GM18870 (cell line): ENCODE results near the gene PNMA6F.
"Not testable (repeated sequence)": the region's sequence is repeated elsewhere in the genome, so short reads cannot be mapped to it uniquely, and the experiment has no call there.

Experiments used
- ATAC-seq: cut with Tn5 transposase; IDR thresholded peaks from one replicate; pipeline ENCODE4 v1.9.1; 2021; ENCODE audit warnings: moderate library complexity; ENCODE audit not compliant: unreplicated experiment

PNMA6F gene

GRCh38 chrX:153336121-153336894 is 14.7 kb upstream of the PNMA6F start:
- no peak for ATAC-seq

- ATAC-seq = no peak
Observed at GRCh38 chrX:153334654-153335295, 13.2 kb upstream of the PNMA6F start.

DNA sequence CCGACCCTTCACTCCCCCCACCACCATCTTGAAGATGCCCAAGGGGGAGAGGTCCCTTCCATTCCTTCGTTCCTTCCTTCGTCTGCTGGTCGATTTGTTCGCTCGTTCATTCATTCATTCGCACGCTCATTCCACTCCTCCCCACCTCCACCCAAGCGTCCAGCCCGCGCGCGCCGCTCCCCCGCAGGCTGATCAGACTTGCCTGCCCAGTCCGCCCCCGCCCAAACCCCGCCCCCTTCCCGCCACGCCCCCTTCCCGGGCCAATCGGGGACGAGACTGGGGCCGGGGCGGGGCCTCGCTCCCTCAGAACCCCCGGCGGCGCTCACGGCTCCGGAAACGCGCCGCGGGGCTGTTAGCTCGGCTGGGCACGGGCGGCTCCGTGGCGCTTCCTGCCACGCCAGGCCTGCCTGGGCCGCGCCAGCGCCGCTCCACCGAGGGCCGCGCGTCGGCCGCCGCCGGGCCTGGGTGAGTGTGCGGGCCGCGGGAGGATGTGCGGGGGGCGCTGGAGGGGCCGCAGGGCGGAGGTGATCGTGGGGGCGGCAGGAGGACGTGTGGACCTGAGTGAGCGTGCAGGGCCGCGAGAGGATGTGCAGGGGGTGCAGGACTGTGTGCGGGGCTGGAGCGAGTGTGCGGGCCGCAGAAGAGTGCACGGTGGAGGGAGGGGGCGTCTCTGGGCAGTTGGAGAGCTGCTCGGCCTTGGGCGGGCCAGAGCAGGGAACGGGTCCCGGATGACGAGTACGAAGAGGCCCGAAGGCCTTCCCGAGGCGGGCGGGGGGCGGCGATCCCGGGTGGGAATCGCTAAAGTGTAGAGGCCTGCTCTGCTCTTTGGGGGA is 12.5 kb upstream of the PNMA6F start, which contains the start of gene ZNF275:
Gene ZNF275 (plus strand): TSS at position 333 of the 833 bp plus-strand sequence. CDS start 2,527 bp downstream, outside the sequence.
- ATAC-seq = peak; percentile 54

- ATAC-seq = no peak
Observed at GRCh38 chrX:153333266-153333665, 11.7 kb upstream of the PNMA6F start.

DNA sequence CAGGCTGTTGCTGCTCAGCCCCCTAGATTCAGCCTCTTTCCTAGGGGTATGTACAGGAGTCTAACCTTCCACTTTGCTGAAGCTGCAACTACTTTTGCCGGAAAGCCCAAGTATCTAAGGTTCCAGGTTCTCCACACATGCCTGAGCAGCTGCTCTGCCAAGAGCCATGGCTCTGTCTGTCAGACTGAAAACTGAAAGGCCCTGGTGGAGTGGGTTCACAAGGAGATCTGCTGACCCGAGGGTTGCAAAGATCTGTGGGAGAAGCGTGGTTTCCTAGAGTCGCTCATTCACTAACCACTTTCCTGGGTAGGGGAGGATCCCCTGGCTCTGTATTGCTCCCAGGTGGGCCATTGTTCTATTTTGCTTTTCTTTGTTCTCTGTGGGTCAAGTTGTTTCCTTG is 6.0 kb upstream of the PNMA6F start:
- ATAC-seq = no peak

GRCh38 chrX:153320555-153321184 is 897 bp downstream of the PNMA6F start:
- no peak for ATAC-seq

GRCh38 chrX:153320047-153320443 is 1.5 kb downstream of the PNMA6F start:
- ATAC-seq = not testable (repeated sequence)

GRCh38 chrX:153319295-153320046 is 2.1 kb downstream of the PNMA6F start:
- no peak for ATAC-seq

DNA sequence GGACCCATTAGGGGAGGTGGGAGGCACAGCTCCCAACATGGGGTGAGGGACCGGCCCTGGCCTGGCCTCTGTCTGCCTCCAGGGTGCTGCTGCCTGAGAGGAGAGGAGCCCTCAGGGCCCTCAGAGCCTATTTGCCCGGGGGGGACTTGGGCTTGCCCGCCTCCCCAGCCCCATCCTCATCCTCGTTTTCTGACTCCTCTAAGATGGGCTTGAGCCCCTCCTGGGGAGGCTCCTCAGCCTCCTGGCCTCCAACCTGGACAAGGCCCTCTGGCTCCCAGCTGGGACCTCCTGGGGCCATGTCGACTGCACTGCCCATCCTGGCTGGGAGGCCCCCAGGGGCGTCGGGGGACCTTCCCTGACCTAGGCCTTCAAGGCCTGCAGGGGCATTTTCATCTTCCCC is 2.8 kb downstream of the PNMA6F start:
- ATAC-seq = no peak

DNA sequence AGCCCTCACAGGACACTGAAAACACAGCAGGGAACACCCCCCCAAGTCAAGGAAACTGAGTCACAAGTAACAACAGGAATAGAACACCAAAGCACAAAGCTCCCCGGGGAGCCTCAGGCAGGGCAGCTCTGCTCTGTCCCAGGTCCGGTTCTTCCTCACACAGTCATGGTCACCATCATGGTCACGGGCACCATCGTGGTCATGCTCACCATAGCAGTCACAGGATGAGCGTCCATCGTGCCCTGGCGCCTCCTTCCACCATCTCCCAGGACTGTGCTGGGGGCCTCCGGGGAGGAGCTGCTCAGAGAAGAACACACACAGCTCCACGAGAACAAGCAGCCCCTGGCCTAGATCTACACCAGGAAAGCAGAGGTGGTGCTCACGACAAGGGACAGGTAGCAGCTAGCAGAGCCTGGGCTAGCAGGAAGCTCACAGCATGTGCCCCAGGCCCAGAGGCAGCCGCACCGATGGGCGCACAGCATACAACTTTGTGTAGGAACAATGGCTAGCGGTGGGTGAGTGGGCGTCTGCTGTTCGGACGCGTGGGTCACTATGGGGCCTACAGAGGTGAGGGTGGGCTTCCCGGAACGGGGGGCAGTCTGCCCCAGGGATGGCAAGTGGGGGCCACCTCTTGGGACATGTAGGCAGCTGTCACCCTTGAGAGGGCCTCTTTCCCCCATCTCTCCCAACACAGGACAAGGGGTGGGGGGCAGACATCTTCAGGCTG is 3.4 kb downstream of the PNMA6F start:
- no peak for ATAC-seq

- no peak for ATAC-seq
Observed at GRCh38 chrX:153317306-153317705, 4.3 kb downstream of the PNMA6F start.

DNA sequence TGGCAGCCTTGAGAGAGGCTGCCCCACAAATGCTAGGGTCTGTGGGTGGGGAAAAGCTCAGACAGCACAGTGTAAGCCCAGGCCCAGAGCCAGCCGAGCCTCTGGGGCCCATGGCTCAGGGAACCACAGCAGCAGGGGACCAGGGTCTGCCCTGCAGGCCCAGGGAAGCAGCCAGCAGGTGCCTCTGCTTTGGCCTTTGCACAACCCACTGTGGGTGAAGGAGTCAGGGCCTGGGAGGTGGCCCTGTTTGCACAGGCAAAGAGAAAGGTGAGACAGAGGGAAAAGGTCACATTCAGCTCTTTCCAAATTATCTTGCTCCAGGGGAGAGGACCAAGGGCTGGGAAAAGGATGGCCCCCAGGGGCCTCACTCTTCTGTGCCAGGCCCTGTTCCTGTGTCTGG is 8.7 kb downstream of the PNMA6F start:
- ATAC-seq = no peak

DNA sequence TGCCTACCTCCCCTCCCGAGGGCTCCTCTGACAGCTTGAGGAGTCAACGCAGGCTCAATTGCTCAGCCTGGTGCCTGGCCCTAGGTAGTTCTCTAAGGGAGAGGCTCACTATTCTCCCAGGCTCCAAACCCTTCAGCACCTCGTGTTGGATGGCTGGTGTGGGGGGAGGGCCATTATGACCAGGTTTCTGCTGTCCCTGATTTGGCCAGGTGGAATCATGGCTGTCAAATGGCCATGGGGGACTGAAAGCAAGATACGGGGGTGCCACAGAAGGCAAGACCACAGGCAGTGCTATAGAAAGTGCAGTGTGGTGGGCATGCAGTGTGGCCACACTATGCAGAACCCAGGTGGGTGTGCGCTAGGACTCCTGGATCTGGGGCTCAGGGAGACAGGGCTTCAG is 9.5 kb downstream of the PNMA6F start:
- ATAC-seq = no peak

DNA sequence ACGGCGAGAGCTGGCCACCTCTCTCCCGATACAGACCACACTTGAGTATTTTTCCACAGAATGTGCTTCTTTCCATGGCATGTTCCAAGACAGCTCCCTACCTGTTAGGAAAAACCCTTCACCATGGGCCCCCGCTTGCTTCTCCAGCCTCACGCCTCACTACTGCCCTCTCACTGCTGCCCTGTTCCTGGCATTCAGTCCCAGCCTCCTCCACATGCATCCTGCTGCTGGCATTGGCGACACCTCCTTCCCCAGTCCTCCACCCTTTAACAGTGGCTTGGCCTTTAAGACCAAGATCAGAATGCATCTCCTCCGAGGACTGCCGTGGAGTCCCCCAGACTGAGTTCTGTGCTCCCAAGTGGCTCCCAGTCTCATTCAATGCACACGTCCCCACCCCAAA is 10.7 kb downstream of the PNMA6F start:
- ATAC-seq = no peak

DNA sequence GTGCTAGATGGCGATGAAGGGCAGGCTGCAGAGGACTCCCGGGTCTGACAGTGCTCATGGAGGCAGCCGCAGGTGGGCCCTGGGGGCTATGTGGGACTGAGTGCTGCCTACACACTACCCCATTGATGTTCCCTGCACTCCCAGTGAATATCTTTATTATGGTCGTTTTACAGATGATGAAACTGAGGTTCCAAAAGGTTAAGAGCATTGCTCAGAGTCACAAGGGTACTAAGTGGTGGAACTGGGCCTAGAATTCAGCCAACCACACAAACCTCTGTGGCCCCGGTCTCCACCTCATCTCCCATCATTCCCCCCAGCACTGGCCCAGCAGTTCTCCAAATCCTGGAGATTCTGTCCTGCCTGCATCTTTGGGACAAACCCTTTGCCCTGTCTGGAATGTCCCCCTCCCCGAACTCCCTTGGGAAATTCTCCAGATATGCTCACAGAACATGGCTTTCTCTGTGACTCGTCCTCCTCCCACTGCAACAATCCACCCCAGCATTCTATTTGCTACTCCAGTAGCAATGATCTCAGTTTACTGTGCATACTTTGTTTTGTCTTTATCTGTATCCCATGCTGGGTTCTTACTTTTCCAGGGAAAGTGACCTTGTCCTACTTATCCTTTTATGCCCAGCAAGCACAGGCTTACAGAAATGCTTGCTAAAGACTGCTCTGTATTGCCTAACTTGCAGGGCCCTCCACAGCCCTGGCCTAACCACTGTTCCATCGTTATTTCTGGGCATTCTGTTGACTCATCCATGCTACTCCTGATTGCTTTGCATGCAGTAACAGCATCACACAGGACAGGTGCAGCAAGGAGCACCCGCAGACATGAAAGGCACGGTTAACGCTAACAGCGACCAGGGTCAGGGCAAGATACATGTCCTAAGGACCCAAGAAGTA is 14.0 kb downstream of the PNMA6F start:
- ATAC-seq = no peak

DNA sequence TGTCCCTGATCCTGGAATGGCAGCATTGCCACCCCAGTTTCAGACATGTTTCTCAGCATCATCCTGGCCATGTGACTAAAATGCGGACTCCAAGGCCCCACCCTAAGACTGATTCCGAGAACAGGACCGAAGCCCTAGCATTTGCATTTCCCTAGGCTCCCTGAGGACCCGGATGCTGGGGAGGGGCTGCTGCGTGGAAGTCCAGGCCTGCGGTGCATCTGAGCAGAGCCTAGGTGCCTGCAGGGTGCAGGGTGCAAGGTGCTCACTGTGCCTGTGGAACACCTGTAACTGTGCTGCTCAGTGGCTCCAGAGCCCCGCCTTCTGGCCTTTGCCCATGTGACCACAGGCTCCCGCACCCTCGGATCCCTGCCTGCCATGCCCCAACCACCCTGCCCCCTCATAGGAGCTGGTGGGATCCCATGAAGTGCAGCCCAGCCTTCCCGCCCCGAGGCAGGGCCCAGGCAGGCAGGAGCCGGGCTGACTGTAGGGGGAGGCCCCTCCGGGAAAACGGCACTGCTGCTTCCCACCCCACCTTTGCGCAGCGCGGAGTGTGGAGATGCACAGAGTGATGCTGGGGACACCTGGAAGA is 14.9 kb downstream of the PNMA6F start:
- ATAC-seq = no peak

- no peak for ATAC-seq
Observed at GRCh38 chrX:153305972-153306371, 15.6 kb downstream of the PNMA6F start.

- no peak for ATAC-seq
Observed at GRCh38 chrX:153304988-153305736, 16.4 kb downstream of the PNMA6F start.
